IMR-90 (cell line): ENCODE measurements around the gene MCM3AP. TPM values are rescaled to one million over a fixed set of nuclear protein-coding genes. Genes with fewer than 3 reads are reported as not detected.

Source experiments
- ATAC-seq: fragments of 200-7000 bp; cut with Tn5 transposase; 2 replicates; pipeline ENCODE4 v1.9.1; 2020; ENCODE audit warnings: low read depth, mild to moderate bottlenecking, moderate library complexity
- BruUV-seq: library from RNA; stranded (reverse); fragments of 400-500 nt; replicated peaks from 2 replicates; lab custom pipeline; 2021; lab: Mats Ljungman, UMichigan
- CTCF ChIA-PET: fragments of 300-600 bp; formaldehyde crosslinking; extraction: SDS; loops from one replicate; lab custom pipeline; 2021; ENCODE audit warnings: antibody characterized with exemption; lab: Yijun Ruan, JAX
- POLR2A ChIA-PET: fragments of 300-600 bp; sonication (Branson Sonifier 250); formaldehyde crosslinking; loops from one replicate; lab custom pipeline; 2022; ENCODE audit warnings: antibody characterized with exemption; ENCODE audit not compliant: unreplicated experiment; lab: Charles Lee
- DNase-seq: peaks from one replicate; pipeline ENCODE4 v3.0.0; 2013
- H2AFZ ChIP-seq: replicated peaks from 2 replicates; pipeline ENCODE3; 2013; ENCODE audit warnings: low read length, mild to moderate bottlenecking; ENCODE audit not compliant: poor library complexity
- H2AK5ac ChIP-seq: 2 replicates; pipeline ENCODE4 v1.6.1; 2013; ENCODE audit warnings: low read depth, low read length, inconsistent platforms
- H2AK9ac ChIP-seq: replicated peaks from 2 replicates; pipeline ENCODE3; 2013; ENCODE audit warnings: mild to moderate bottlenecking, low read depth, low read length, moderate library complexity; ENCODE audit not compliant: poor library complexity
- H2BK120ac ChIP-seq: 2 replicates; pipeline ENCODE4 v1.6.1; 2013; ENCODE audit warnings: low read depth, low read length, inconsistent platforms
- H2BK15ac ChIP-seq: 3 replicates; pipeline ENCODE4 v1.6.1; 2013; ENCODE audit warnings: low read depth, low read length, inconsistent platforms
- H2BK20ac ChIP-seq: 2 replicates; pipeline ENCODE4 v1.6.1; 2013; ENCODE audit warnings: low read depth, mild to moderate bottlenecking, inconsistent platforms, low read length, moderate library complexity
- H2BK5ac ChIP-seq: 2 replicates; pipeline ENCODE4 v1.6.1; 2013; ENCODE audit warnings: mild to moderate bottlenecking, low read depth, low read length, inconsistent platforms; ENCODE audit not compliant: poor library complexity, severe bottlenecking
- H3K14ac ChIP-seq: replicated peaks from 2 replicates; pipeline ENCODE4 v1.6.1; 2013; ENCODE audit warnings: low read depth, low read length, inconsistent platforms
- H3K18ac ChIP-seq: 2 replicates; pipeline ENCODE4 v1.6.1; 2013; ENCODE audit warnings: low read depth, low read length, control low read depth
- H3K23ac ChIP-seq: 2 replicates; pipeline ENCODE4 v1.6.1; 2013; ENCODE audit warnings: low read depth, low read length, inconsistent platforms
- H3K27ac ChIP-seq: 2 replicates; pipeline ENCODE4 v1.5.1; 2013; ENCODE audit warnings: mild to moderate bottlenecking, control low read depth, low read length; ENCODE audit not compliant: insufficient read depth
- H3K27me3 ChIP-seq: 2 replicates; pipeline ENCODE4 v1.6.1; 2013; ENCODE audit warnings: low read length; ENCODE audit not compliant: control insufficient read depth, insufficient read depth
- H3K36me3 ChIP-seq: 2 replicates; pipeline ENCODE4 v1.6.1; 2013; ENCODE audit warnings: low read length, mixed read lengths; ENCODE audit not compliant: control insufficient read depth, insufficient read depth
- H3K4ac ChIP-seq: 2 replicates; pipeline ENCODE4 v1.6.1; 2013; ENCODE audit warnings: low read depth, low read length, inconsistent platforms
- H3K4me1 ChIP-seq: 2 replicates; pipeline ENCODE4 v1.6.1; 2013; ENCODE audit warnings: low read length, mixed read lengths; ENCODE audit not compliant: control insufficient read depth, insufficient read depth
- H3K4me2 ChIP-seq: 2 replicates; pipeline ENCODE4 v1.6.1; 2013; ENCODE audit warnings: low read depth, mild to moderate bottlenecking, control low read depth, low read length, moderate library complexity
- H3K4me3 ChIP-seq: 2 replicates; pipeline ENCODE4 v1.5.1; 2013; ENCODE audit warnings: low read depth, mild to moderate bottlenecking, control low read depth, low read length, moderate library complexity; ENCODE audit not compliant: insufficient read depth
- H3K56ac ChIP-seq: 2 replicates; pipeline ENCODE4 v1.6.1; 2013; ENCODE audit warnings: low read length, inconsistent platforms; ENCODE audit not compliant: insufficient read depth; ENCODE audit errors: extremely low read depth
- H3K79me1 ChIP-seq, 2 experiments: 2 replicates each; pipeline ENCODE4 v1.6.1; 2013; ENCODE audit warnings: low read length in 2 of 2, inconsistent platforms in 1 of 2, low read depth in 1 of 2
- H3K9ac ChIP-seq: 2 replicates; pipeline ENCODE4 v1.6.1; 2013; ENCODE audit warnings: low read depth, low read length, control low read depth
- H3K9me1 ChIP-seq: 2 replicates; pipeline ENCODE4 v1.6.1; 2013; ENCODE audit warnings: low read length, inconsistent platforms; ENCODE audit not compliant: insufficient read depth
- H3K9me3 ChIP-seq: 2 replicates; pipeline ENCODE4 v1.6.1; 2013; ENCODE audit warnings: low read length; ENCODE audit not compliant: control insufficient read depth, insufficient read depth
- H4K20me1 ChIP-seq: 2 replicates; pipeline ENCODE4 v1.6.1; 2013; ENCODE audit warnings: low read length, inconsistent platforms; ENCODE audit not compliant: insufficient read depth
- H4K5ac ChIP-seq: 2 replicates; pipeline ENCODE4 v1.6.1; 2013; ENCODE audit warnings: mild to moderate bottlenecking, low read depth, low read length, control low read depth
- H4K8ac ChIP-seq, 2 experiments: 2 replicates each; pipeline ENCODE4 v1.6.1; 2013; ENCODE audit warnings: low read depth in 2 of 2, low read length in 2 of 2, control low read depth in 1 of 2, inconsistent platforms in 1 of 2
- H4K91ac ChIP-seq: 2 replicates; pipeline ENCODE4 v1.6.1; 2013; ENCODE audit warnings: low read depth, low read length, inconsistent platforms; ENCODE audit not compliant: insufficient read depth
- FOS ChIP-seq: fragments of 150-350 bp; IDR thresholded peaks from 2 replicates; pipeline ENCODE4 v1.6.1; 2016; ENCODE audit warnings: low read depth, low read length
- POLR2A ChIP-seq: IDR thresholded peaks from 2 replicates; pipeline ENCODE4 v1.6.1; 2012; ENCODE audit warnings: mild to moderate bottlenecking, low read depth, low read length
- WGBS, 2 experiments: methylation state at CpG; one replicate each; pipeline versions ENCODE4 v1.1.5 to v1.1.7; 2013; ENCODE audit warnings: missing lambda C conversion rate in 2 of 2; ENCODE audit not compliant: insufficient read length in 1 of 2; ENCODE audit errors: extremely low coverage in 2 of 2; 5-methylcytosine and 5-hydroxymethylcytosine counted together
- dilution Hi-C: fragments of 300-500 bp; cut with HindIII; formaldehyde crosslinking; loops from one replicate; pipeline ENCODE4 v1.14.3; 2018; ENCODE audit warnings: low sequenced_read_pairs; ENCODE audit not compliant: unreplicated experiment
- in situ Hi-C: fragments of 300-500 bp; cut with MboI; formaldehyde crosslinking; loops from 3 replicates; pipeline ENCODE4 v1.14.3; 2019; ENCODE audit warnings: low sequenced_read_pairs, inconsistent platforms, mixed read lengths
- intact Hi-C: fragments of 100-400 bp; cut with micrococcal nuclease; formaldehyde crosslinking; loops from 2 replicates; pipeline ENCODE4 v1.10.0; 2022
- polyA plus RNA-seq, 3 experiments: library from polyadenylated mRNA; depleted of rRNA; stranded (reverse); fragments of >200 nt; gene quantifications; 2 replicates each; pipeline ENCODE4 v1.2.3, GENCODE V29; 2012; ENCODE audit warnings: low replicate concordance in 1 of 3
- total RNA-seq: library from RNA; depleted of rRNA; stranded (reverse); fragments of >200 nt; gene quantifications from 2 replicates; pipeline ENCODE4 v1.2.3, GENCODE V29; 2012

MCM3AP gene
- total and polyA plus RNA-seq, 2 of the 4 experiments (the other 2 are of a cell fraction): 46.5 to 63.1 TPM

GRCh38 chr21:46188226-46189212 is 96.9 kb downstream of the MCM3AP start:
- 92% methylated on average over 2 of the region's 17 CpGs; no CpG with 5 or more reads in 1 of the 2 experiments for WGBS, 2 experiments
- Histone ChIP-seq H3K27ac (peak overlapping the region; percentile 41; the same call in 1 of the 2 replicates), H2AK9ac (no peak overlapping the region), H4K91ac (0 out of 2 replicates have a peak overlapping the region, but pooled peaks have one; percentile 37), H3K23ac (peak overlapping the region; percentile 47; the same call in 1 of the 2 replicates), H3K18ac (peak overlapping the region; percentile 46; the same call in 1 of the 2 replicates), H2AK5ac (peak overlapping the region; percentile 73), H2BK15ac (peak overlapping the region; percentile 35; the same call in 1 of the 3 replicates), H3K4ac (peak overlapping the region; percentile 51; the same call in 1 of the 2 replicates), H2AFZ (peak overlapping the region; percentile 4), H4K20me1 (no peaks in the 10 kb centered on the region), H3K14ac (peak overlapping the region; percentile 11; the same call in 1 of the 2 replicates), H3K4me2 (peak overlapping the region; percentile 55; the same call in 1 of the 2 replicates), H2BK120ac (no peak overlapping the region), H3K27me3 (no peaks in the 10 kb centered on the region), H3K79me1 (peaks cover 0 to 5% of the 10 kb centered on the region in 2 experiments; a peak in 1 of 4 replicates), H3K36me3 (peaks cover 14% of the 10 kb centered on the region), H3K9ac (peak overlapping the region; percentile 30; the same call in 1 of the 2 replicates), H3K4me3 (no peak overlapping the region), H4K5ac (no peak overlapping the region), H4K8ac (peak overlapping the region in 1 of 2 experiments; percentile 57; a peak in 1 of 4 replicates), H3K9me1 (peaks cover 22% of the 10 kb centered on the region), H3K4me1 (peaks cover 27% of the 10 kb centered on the region), H2BK20ac (no peak overlapping the region), H3K9me3 (no peaks in the 10 kb centered on the region), H2BK5ac (peak overlapping the region; percentile 52), H3K56ac (no peak overlapping the region)
- BruUV-seq: no TSS peak
- dilution Hi-C loops (no loop called here), in situ Hi-C loops (no loop called here), intact Hi-C loops (no loop called here)
- DNase-seq: peak; percentile 58
- no peak for TF ChIP-seq POLR2A
- peak; percentile 67 for TF ChIP-seq FOS
- ChIA-PET POLR2A (no interaction called here), CTCF (no interaction called here)
- no peak for ATAC-seq
